GM19099 (cell line): Measurements from ENCODE around the gene VPS18.

Experiments used
- POLR2A ChIP-seq: IDR thresholded peaks from 3 replicates; pipeline ENCODE4 v1.6.1; 2011; ENCODE audit warnings: low read depth; ENCODE audit not compliant: insufficient read length; ENCODE audit errors: extremely low read depth

VPS18 gene

DNA sequence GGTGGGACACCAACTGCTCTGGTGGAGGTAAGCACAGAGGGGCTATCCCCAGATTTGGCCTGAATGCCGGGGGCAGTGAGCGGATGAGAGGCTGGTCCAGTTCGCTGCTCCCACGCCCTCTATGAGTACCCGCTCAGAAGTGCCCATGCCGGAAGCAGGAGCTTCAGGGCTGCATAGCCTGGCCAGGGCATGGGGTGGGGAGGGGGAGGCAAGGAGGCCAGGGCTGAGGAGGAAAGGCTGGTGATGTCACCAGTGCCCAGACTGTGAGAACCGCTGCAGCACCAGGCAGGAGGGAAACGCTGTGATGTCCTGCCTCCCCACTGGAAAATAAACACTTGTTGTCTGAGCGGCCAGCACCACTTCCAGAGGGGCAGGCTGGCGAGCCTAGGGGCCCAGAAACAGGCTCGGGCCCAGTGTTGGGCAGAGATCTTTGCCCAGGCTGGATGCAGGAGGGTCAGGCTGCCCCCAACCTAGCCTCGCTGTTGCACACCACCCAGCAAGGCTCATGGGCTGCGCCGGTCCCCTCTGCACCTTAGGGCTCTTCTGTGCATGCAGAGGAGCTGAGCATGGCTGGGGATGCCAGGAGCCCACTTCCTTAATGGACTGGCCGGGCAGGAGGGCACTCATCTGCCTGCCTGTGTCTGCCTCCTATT lies 24.0 kb downstream of the VPS18 start:
- TF ChIP-seq POLR2A, result no peak

DNA sequence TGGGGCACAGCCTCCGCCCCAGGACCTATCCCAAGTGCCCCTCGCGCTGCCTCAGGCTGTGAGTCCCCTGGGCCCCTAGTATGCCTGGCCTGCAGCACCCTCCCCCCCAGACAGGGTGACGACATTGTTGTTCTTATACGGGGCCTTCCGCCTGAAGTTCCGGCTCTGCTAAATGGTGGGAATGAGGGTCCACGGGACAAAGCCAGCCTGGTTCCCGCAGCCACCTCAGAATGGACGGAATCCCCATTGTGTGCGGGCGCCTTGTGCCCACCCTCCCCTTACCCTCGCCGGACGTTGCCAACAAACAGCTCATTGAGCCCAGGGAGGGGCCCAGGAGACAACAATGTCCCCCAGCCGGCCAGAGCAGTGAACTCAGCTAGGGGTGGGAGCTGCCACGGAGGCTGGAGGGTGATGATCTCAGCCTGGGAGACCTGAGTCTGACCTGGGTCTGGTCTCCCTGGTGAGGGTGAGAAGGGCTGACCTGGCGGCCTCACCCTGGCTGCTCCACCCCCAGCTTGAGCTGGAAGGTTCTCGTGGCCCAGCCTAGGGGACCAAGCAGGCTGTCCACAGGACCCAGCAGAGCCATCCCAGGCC lies 24.6 kb downstream of the VPS18 start:
- TF ChIP-seq POLR2A, result no peak

DNA sequence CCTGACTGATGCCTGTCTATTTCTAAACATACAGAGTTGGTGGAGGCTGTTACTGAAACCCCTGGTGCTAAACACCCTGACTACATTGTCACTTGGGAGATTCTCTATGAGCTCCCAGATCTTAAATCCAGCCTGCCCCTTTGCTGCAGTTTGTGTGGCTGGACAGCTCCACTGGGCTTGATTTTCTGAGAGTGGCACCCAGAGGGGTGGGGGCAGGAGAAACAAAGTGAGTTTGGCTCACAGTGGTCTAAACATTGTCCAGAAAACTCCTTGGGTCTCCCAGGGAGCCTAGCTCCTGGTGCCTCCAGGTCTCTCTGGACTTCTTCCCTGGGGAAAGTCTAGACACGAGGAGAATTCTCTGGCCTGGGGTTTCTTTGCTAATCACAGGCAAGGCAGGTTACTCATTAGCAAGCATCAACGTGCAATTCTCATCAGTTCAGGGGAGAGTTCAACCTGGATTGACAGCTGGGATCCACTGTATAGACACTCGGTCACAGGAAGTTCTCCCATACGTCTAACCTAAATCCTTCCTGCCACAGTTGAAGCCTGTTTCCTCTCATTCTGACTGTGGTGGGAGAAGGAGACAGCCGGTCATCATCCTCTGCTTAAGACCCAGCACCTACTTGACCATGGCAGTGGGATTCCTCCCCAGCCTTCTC lies 27.8 kb downstream of the VPS18 start:
- no peak for TF ChIP-seq POLR2A

DNA sequence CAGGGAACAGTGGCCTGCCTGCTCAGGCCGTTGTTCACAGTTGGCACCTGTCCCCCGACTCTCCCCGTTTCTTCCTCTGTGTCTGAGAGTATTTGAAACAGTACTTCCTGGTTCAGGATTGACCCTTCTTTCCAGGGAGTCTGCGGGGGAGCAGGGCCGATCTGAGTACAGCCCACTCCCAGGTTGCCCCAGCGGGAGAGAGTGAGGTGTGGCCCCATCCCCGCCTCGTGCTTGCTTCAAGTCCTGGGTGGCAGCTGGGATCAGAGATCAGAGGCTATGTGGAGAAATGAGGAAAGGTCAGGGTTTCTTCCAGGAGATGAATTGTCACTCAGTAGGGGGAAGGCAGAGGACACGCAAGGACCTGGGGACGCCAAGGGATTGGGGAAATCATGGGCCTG lies 28.4 kb downstream of the VPS18 start:
- TF ChIP-seq POLR2A, result no peak

DNA sequence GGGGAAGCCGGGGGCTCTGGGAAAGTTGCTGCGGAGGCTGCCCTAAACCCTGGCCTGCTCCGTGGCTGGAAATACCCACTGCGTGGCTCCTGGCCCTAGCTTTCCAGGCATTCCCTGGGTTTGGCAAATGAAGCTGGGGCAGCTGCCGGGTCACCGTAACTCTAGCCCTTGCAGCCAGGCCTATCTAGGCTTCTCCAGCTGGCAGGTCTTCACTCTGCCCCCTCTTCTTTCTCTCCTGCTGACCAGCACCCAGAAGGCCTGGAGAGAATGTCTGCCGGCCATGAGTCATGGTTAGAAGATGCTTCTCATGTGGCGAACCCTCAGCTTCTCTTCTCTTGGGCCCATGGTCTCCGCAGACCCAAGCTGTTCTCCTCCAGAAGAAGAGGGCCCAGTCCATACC lies 29.3 kb downstream of the VPS18 start:
- no peak for TF ChIP-seq POLR2A

DNA sequence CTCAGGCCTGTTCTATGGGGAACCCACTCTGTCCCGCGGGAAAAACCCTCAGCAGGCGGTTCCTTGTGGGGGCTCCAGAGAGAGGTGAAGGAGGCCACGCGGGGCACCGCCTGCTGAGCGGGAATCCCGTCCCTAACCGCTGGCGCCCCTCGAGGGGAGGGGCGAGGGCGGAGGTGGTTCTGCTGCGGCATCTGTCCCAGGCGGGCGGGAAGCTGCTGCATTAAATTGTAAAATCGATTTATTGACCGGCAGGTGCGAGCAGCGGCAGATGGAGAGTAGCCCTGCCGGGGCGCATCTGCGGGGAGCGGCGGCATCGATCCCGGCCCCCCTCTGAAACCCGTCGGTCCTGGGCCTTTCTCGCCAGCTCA lies 31.2 kb downstream of the VPS18 start:
- no peak for TF ChIP-seq POLR2A

DNA sequence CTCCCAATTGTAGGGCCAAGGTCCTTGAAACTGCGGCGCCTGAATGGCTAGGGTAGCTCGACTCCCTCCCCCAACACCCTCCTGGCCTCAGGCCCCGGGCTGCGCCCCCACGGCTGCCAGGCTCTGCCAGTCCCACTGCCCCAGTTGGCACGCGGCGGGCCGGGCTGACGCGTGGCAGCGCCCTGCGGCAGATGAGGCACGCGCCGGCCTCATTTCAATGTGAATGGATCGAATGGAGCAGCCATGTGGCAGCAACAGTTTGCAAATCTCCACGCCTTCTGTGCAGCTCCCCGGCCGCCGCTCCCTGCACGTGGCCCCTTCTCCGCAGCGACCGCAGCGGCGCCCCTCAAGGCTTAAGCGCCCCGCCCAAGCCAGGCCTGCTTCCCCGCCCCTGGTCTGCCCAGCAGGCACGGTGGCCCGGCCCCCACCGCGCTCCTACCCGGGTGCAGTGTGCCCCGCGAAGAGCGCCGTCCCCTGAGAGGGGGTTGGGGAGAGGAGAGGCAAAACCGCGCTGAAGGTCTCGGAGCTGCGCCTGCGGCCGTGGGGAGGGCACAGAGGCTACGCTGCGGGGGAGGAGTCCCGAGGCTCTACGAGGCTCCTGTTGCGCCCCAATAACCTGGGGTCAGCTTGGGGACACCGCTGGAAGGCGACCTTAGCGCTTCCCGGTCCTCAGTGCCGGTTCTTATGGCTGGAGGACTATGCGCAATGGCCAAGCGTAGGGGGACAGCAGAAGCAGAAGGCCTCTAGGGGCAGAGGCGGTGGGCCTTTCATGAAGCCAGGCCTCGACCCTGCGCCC lies 31.8 kb downstream of the VPS18 start:
- no peak for TF ChIP-seq POLR2A

DNA sequence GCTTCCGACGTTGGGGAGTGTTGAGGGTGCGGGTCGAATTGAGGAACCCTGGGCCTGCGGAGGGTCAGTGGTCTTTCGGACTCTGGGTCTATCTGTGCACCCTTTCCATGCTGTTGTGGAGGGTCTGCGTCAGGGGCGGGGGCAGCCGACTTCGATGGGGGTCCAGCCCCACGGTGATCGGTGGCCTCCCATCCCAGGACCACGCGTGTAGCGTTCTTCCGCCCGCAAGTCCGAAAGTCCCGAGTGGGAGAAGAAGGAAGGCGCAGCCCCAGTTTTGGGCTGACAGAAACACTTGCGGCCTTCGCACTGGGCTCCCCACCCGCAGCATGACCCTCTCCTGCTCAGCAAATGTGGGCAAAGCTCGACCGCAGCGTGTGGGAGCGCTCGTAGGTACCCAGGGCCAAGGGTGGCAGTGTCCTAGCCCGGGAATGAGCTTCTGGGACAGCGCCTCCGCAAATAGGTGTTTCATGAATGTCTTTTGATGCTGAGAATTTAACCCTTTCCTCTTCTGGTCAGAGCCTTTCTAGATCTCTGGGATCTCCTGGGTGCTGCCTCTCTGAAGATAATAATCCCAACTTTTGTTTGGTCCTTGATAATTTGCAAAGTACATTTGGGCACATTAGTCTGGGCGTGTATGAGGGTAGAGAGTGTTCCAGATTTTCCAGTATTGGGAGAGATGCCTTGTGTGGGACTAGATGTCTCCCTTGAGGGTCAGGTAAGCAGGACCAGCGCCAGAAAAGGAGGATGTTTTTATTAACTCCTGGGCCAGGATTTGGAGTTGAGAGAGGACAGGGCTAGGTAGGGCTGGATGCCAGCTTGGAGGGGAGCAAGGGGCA lies 32.6 kb downstream of the VPS18 start:
- no peak for TF ChIP-seq POLR2A

DNA sequence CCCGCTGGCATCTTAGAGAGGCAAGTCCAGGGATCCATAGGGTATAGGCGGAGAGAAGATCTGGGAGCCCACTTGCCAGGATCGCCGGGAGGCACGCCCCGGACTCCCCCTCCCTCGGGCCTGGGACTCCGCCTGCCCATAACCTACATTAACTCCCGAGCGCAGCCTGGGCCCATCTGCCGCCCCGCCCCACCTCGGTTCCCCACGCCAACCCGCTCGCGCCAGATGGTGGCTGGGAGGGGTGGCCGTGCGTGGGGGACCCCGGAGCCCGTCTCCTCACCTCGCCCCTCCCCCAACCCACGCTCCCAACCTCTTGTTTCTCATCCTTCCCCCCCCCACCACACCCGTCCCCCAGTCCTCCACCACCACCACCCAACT lies 33.2 kb downstream of the VPS18 start:
- no peak for TF ChIP-seq POLR2A

DNA sequence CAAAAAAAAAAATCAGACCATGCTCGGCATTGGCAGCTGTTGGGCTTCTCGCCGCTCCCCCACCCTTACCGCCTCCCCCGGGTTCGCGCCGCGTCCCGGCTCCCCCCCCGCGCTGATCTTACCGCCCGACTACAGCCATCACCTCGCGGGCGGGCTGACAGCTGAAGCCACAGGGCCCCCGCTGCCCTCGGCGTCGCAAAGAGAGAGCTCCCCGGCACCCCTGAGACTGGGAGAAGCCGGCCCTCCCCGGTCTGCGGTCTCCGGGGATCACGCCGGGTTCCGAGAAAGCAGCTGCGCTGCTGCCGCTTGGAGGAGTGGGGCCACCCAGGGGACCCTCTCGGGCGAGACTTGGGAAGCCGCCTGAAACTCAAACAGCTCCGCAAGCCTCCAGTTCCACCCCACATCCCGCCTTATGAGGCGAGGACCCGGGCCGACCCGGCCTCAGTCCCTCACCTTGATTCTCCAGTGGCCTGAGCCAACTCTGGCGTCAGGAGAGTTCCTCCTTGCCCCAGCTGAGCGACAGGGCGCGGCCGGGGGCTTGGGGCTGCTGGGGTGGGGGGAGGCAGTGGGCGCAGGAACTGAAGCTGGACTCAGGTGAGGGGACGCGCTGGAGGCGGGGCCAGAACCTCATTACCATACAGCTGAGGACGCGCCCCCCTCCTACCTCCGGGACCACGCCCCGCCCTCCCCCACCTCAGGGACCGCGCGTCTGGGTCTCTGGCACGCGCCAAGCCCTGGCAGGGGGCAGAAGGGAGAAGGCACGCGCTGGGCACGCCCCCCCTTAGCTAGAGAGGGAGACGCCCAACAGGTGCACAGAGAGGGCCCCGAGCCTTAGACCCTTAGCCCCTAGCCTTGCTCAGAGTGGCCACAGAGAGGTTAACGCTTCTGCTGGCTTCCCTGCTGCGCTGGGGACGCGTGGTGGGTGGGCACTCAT lies 33.9 kb downstream of the VPS18 start:
- no peak for TF ChIP-seq POLR2A

DNA sequence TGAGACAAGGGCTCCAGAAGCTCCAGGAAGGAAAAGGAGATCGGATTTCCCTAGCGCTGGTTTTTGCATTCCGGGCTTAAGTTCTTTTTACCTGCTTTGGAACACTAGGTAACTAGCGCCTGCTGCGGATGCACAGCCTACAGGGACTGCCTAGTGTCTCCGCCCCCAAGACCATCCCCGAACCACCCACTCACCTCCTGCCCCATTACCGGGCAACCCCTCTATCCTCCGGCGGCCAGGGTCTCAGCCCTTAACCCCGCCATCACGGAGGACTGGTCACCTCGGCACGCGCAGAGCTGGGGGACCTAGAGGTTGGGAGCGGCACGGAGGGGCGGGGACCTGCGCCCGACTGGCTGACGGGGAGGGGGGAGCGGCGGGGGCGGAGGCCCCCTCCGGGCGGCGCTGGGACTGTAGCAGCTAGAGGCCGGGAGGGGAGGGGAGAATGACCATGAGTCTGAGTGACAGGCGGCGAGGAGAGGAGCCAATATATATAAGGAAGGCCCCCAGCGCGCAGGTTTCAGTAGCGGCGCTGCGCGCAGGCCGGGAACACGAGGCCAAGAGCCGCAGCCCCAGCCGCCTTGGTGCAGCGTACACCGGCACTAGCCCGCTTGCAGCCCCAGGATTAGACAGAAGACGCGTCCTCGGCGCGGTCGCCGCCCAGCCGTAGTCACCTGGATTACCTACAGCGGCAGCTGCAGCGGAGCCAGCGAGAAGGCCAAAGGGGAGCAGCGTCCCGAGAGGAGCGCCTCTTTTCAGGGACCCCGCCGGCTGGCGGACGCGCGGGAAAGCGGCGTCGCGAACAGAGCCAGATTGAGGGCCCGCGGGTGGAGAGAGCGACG lies 34.8 kb downstream of the VPS18 start, which contains the start of gene DLL4:
Gene DLL4 (plus strand): TSS at position 520 of the 839 bp plus-strand sequence. CDS start 329 bp downstream, outside the sequence.
- peak; percentile 82 for TF ChIP-seq POLR2A

DNA sequence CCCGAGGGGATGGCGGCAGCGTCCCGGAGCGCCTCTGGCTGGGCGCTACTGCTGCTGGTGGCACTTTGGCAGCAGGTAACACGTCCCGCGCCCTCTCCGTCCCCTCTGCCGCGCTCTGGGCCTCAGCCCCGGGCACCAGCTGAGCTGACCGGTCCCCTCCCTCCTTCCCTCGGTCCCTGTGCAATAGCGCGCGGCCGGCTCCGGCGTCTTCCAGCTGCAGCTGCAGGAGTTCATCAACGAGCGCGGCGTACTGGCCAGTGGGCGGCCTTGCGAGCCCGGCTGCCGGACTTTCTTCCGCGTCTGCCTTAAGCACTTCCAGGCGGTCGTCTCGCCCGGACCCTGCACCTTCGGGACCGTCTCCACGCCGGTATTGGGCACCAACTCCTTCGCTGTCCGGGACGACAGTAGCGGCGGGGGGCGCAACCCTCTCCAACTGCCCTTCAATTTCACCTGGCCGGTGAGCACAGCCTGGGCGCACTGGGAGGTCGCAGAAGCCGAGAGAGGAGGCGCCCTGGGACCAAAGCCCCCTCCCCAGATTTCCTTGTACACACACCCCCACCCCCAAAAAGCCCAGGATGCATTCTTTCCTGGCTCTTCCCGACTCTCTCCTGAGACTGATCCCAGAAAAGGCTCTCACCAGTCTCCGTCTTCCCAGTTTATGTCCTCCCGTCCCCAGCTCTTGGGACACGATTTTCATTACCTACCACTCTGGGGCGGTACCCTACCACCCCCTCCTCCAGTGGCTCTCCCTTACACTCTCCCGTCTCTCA lies 35.6 kb downstream of the VPS18 start:
- no peak for TF ChIP-seq POLR2A
